Measurements from ENCODE around the gene DNM3. TPM values are rescaled to one million over a fixed set of nuclear protein-coding genes. Genes with fewer than 3 reads are reported as not detected.

Gene DNM3
- total RNA-seq, 1 experiment from 2014 or later, result 0.45 TPM

DNA sequence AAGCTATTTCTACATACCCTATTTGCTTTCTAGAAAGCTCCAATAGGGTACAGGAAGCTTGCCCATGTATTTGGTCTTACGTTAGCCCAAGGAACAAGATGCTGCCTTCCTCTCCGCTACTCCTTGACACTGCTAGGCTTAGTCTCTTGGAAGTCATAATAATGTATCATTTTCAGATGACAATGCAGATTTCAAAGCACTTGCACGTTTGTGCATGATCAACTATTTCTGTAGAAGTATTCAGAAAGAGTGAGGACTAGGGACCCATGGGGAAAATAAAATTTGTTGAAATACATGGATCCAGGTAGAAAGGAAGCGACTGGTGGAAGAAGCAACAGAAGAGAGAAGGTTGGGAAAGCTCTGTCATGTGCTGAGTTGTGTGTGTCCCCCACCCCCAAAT, 367.3 kb downstream of the DNM3 start:
- no peaks in the 10 kb centered on the region for H3K36me3 ChIP-seq (ENCODE audit: insufficient read depth, low read length)
- no peaks in the 10 kb centered on the region for H3K9me3 ChIP-seq (ENCODE audit: low read length)
- H3K4me1 ChIP-seq (ENCODE audit: low read length), result no peaks in the 10 kb centered on the region
- no peak overlapping the region for H3K4me3 ChIP-seq (ENCODE audit: low read length)
- no peaks in the 10 kb centered on the region for H4K20me1 ChIP-seq (ENCODE audit: insufficient read depth, low read depth, low read length)
- no peak overlapping the region for H3K9ac ChIP-seq (ENCODE audit: low read length)
- no peak overlapping the region for H3K4me2 ChIP-seq (ENCODE audit: low read depth, low read length, poor library complexity, severe bottlenecking)
- no peak overlapping the region for H3K27ac ChIP-seq (ENCODE audit: low read length)
- no peaks in the 10 kb centered on the region for H3K9me2 ChIP-seq (replicated peaks; ENCODE audit: insufficient read depth, low read length)
- no peak overlapping the region for H2AFZ ChIP-seq (ENCODE audit: low read length)
- DNase-seq, result no peak
- no peaks in the 10 kb centered on the region for H3K27me3 ChIP-seq (ENCODE audit: low read length)
- no peaks in the 10 kb centered on the region for H3K79me2 ChIP-seq (ENCODE audit: low read length)

DNA sequence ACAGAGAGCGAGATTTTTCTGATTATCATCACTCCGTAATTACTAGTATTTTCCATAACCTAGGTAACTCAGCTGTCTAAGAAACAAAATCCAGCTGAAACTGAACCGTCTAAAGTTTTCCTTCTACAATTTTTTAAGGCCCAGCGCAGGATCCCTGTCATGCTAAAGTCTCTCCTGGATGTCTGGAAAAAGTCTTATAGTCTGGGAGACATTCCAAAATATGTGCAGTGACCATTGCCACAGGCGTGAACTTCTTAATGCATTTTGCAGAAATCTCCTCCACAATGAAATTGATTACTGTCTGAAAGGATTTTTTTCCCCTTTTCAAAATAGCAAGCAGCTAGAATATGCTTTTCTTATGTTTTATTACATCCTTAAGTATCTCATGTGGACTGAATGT, 369.9 kb downstream of the DNM3 start:
- no peaks in the 10 kb centered on the region for H3K9me2 ChIP-seq (replicated peaks; ENCODE audit: insufficient read depth, low read length)
- H3K79me2 ChIP-seq (ENCODE audit: low read length), result no peaks in the 10 kb centered on the region
- H3K4me2 ChIP-seq (ENCODE audit: low read depth, low read length, poor library complexity, severe bottlenecking), result no peak overlapping the region
- H3K27ac ChIP-seq (ENCODE audit: low read length), result no peak overlapping the region
- DNase-seq, result no peak
- H3K4me1 ChIP-seq (ENCODE audit: low read length), result no peaks in the 10 kb centered on the region
- H3K36me3 ChIP-seq (ENCODE audit: insufficient read depth, low read length), result no peaks in the 10 kb centered on the region
- no peaks in the 10 kb centered on the region for H3K27me3 ChIP-seq (ENCODE audit: low read length)
- no peak overlapping the region for H3K9ac ChIP-seq (ENCODE audit: low read length)
- H2AFZ ChIP-seq (ENCODE audit: low read length), result no peak overlapping the region
- no peaks in the 10 kb centered on the region for H3K9me3 ChIP-seq (ENCODE audit: low read length)
- H3K4me3 ChIP-seq (ENCODE audit: low read length), result no peak overlapping the region
- H4K20me1 ChIP-seq (ENCODE audit: insufficient read depth, low read depth, low read length), result no peaks in the 10 kb centered on the region

DNA sequence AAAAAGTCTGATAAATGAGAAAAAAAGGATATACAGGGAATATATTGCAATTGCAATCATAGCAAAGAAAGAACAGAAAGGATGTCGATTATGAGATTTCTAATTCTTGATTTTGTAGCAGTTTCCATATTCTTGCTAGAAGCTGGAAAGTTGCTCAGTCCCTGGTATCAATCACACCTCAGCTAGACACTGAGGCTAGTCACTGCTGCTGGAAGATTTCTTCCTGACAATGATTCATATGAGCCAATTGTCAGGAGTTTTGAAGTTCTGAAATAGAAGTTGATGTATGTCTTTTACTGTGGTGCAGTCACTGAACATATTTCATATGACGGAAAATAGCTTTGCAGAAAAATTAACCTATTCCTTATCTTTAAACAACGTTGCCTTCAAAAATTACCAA, 370.8 kb downstream of the DNM3 start:
- H3K4me3 ChIP-seq (ENCODE audit: low read length), result no peak overlapping the region
- H3K36me3 ChIP-seq (ENCODE audit: insufficient read depth, low read length), result no peaks in the 10 kb centered on the region
- H3K79me2 ChIP-seq (ENCODE audit: low read length), result no peaks in the 10 kb centered on the region
- DNase-seq, result no peak
- H3K4me2 ChIP-seq (ENCODE audit: low read depth, low read length, poor library complexity, severe bottlenecking), result no peak overlapping the region
- no peak overlapping the region for H3K27ac ChIP-seq (ENCODE audit: low read length)
- H3K9ac ChIP-seq (ENCODE audit: low read length), result no peak overlapping the region
- no peaks in the 10 kb centered on the region for H3K4me1 ChIP-seq (ENCODE audit: low read length)
- H3K9me3 ChIP-seq (ENCODE audit: low read length), result no peaks in the 10 kb centered on the region
- no peaks in the 10 kb centered on the region for H3K9me2 ChIP-seq (replicated peaks; ENCODE audit: insufficient read depth, low read length)
- no peaks in the 10 kb centered on the region for H3K27me3 ChIP-seq (ENCODE audit: low read length)
- no peaks in the 10 kb centered on the region for H4K20me1 ChIP-seq (ENCODE audit: insufficient read depth, low read depth, low read length)
- no peak overlapping the region for H2AFZ ChIP-seq (ENCODE audit: low read length)

DNA sequence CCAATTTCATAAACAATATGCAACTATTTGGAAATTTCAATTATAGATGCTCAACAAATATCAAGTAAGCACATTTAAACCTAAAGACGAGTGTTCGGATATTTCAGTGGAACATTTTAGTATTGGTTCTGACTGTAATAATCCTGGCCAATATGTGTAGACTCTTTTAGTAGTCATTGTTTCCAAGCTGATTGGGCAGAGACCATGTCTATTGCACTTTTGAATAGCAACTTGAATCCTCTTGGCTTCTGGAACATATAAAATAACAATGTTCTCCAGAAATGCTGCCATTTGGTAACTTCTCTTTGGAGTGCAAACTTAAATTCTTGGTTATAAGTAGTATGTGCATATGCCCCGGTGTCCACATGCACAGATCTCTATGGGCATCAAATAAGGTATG, 373.7 kb downstream of the DNM3 start:
- Histone ChIP-seq H3K4me3 (ENCODE audit: low read length) (no peak overlapping the region), H3K79me2 (ENCODE audit: low read length) (no peaks in the 10 kb centered on the region), H3K27me3 (ENCODE audit: low read length) (no peaks in the 10 kb centered on the region), H3K9me3 (ENCODE audit: low read length) (no peaks in the 10 kb centered on the region), H2AFZ (ENCODE audit: low read length) (no peak overlapping the region), H3K4me2 (ENCODE audit: low read depth, low read length, poor library complexity, severe bottlenecking) (no peak overlapping the region), H3K27ac (ENCODE audit: low read length) (no peak overlapping the region), H3K9ac (ENCODE audit: low read length) (no peak overlapping the region), H3K36me3 (ENCODE audit: insufficient read depth, low read length) (no peaks in the 10 kb centered on the region), H4K20me1 (ENCODE audit: insufficient read depth, low read depth, low read length) (no peaks in the 10 kb centered on the region), H3K9me2 (replicated peaks; ENCODE audit: insufficient read depth, low read length) (no peaks in the 10 kb centered on the region), H3K4me1 (ENCODE audit: low read length) (no peaks in the 10 kb centered on the region)
- DNase-seq, result no peak

DNA sequence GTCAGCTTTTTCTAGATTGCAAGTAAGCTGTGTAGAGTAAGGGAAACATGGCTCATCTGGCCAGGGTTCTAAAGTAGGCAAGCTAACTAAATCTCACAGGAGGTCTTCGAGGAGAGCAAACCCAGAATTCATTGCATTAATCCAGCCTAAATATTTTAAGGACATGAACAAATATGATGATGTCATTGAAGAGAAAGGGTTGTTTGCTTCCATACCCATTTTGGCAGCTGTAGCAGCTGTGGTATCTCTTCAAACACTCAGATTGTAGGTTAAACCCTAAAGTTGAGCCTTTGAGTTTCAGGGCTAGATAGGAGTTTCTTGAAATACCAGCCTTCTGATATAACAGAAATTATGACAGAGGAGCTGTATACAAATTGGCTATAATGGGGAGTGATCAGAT, 378.7 kb downstream of the DNM3 start:
- Histone ChIP-seq H3K79me2 (ENCODE audit: low read length) (no peaks in the 10 kb centered on the region), H3K4me1 (ENCODE audit: low read length) (no peaks in the 10 kb centered on the region), H2AFZ (ENCODE audit: low read length) (no peak overlapping the region), H3K4me2 (ENCODE audit: low read depth, low read length, poor library complexity, severe bottlenecking) (no peak overlapping the region), H3K27ac (ENCODE audit: low read length) (no peak overlapping the region), H3K9me2 (replicated peaks; ENCODE audit: insufficient read depth, low read length) (no peaks in the 10 kb centered on the region), H4K20me1 (ENCODE audit: insufficient read depth, low read depth, low read length) (no peaks in the 10 kb centered on the region), H3K4me3 (ENCODE audit: low read length) (no peak overlapping the region), H3K9ac (ENCODE audit: low read length) (no peak overlapping the region), H3K9me3 (ENCODE audit: low read length) (no peaks in the 10 kb centered on the region), H3K27me3 (ENCODE audit: low read length) (no peaks in the 10 kb centered on the region), H3K36me3 (ENCODE audit: insufficient read depth, low read length) (no peaks in the 10 kb centered on the region)
- no peak for DNase-seq

DNA sequence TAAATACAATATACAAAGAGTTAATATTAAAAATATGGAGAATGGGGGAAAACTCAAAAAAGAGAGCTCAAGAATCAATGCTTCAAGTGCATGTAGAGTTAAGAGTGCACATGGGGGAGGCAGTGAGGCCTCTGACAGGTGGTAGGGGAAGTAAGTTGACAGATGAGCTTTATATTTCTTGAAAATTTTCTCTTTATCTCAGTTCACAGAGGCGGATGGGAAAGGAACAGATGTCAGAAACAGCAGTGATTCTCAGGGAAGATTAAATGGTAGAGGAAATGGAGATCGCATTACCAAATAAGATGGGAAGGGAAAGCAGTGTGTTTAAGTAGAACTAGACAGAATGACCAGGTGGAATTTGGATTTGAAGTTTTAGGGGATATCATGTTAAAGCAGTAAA, 379.1 kb downstream of the DNM3 start:
- Histone ChIP-seq H3K4me1 (ENCODE audit: low read length) (no peaks in the 10 kb centered on the region), H2AFZ (ENCODE audit: low read length) (no peak overlapping the region), H4K20me1 (ENCODE audit: insufficient read depth, low read depth, low read length) (no peaks in the 10 kb centered on the region), H3K36me3 (ENCODE audit: insufficient read depth, low read length) (no peaks in the 10 kb centered on the region), H3K79me2 (ENCODE audit: low read length) (no peaks in the 10 kb centered on the region), H3K27ac (ENCODE audit: low read length) (no peak overlapping the region), H3K9me2 (replicated peaks; ENCODE audit: insufficient read depth, low read length) (no peaks in the 10 kb centered on the region), H3K9ac (ENCODE audit: low read length) (no peak overlapping the region), H3K9me3 (ENCODE audit: low read length) (no peaks in the 10 kb centered on the region), H3K4me3 (ENCODE audit: low read length) (no peak overlapping the region), H3K27me3 (ENCODE audit: low read length) (no peaks in the 10 kb centered on the region), H3K4me2 (ENCODE audit: low read depth, low read length, poor library complexity, severe bottlenecking) (no peak overlapping the region)
- DNase-seq, result no peak

DNA sequence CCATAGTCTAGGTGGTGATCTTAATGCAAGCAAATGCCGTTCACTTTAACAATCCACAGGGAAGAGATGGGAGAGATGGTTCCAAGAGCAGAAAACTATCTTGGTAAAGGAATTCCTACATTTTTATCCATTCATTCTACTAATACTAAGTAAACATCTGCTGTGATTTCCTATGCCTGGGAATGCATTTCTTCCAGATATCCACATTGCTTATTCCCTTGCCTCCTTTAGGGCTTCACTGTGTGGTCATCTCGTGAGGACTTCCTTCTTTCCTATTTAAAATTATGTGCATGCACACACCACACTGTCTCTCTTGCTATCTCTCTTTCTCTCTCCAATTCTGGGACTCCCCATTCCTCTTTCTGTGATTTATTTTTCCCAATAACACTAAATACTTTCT, 380.1 kb downstream of the DNM3 start:
- Histone ChIP-seq H3K27ac (ENCODE audit: low read length) (no peak overlapping the region), H3K9ac (ENCODE audit: low read length) (no peak overlapping the region), H3K9me3 (ENCODE audit: low read length) (no peaks in the 10 kb centered on the region), H4K20me1 (ENCODE audit: insufficient read depth, low read depth, low read length) (no peaks in the 10 kb centered on the region), H2AFZ (ENCODE audit: low read length) (no peak overlapping the region), H3K27me3 (ENCODE audit: low read length) (no peaks in the 10 kb centered on the region), H3K4me1 (ENCODE audit: low read length) (no peaks in the 10 kb centered on the region), H3K4me3 (ENCODE audit: low read length) (no peak overlapping the region), H3K36me3 (ENCODE audit: insufficient read depth, low read length) (no peaks in the 10 kb centered on the region), H3K9me2 (replicated peaks; ENCODE audit: insufficient read depth, low read length) (no peaks in the 10 kb centered on the region), H3K79me2 (ENCODE audit: low read length) (no peaks in the 10 kb centered on the region), H3K4me2 (ENCODE audit: low read depth, low read length, poor library complexity, severe bottlenecking) (no peak overlapping the region)
- peak; percentile 10 for DNase-seq

DNA sequence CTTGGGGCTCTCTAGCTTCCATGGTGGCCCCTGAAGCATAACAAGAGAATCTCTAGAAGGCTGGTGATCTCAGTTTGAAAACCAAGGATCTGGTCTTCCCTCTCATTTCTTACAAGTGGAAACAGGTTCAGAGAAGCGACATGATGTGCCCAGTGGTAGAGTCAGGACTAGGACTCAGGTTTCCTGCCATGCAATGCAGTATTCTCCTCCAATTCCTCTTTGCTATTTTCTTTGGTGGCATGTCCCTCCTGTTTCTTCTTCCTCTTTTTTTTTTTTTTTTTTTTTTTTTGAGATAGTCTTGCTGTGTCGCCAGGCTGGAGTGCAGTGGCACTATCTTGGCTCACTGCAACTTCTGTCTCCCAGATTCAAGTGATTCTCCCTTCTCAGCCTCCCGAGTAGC, 383.6 kb downstream of the DNM3 start:
- H3K36me3 ChIP-seq (ENCODE audit: insufficient read depth, low read length), result no peaks in the 10 kb centered on the region
- H3K4me2 ChIP-seq (ENCODE audit: low read depth, low read length, poor library complexity, severe bottlenecking), result no peak overlapping the region
- no peaks in the 10 kb centered on the region for H3K9me2 ChIP-seq (replicated peaks; ENCODE audit: insufficient read depth, low read length)
- no peaks in the 10 kb centered on the region for H3K9me3 ChIP-seq (ENCODE audit: low read length)
- H3K4me1 ChIP-seq (ENCODE audit: low read length), result no peaks in the 10 kb centered on the region
- H3K4me3 ChIP-seq (ENCODE audit: low read length), result no peak overlapping the region
- no peak overlapping the region for H2AFZ ChIP-seq (ENCODE audit: low read length)
- H3K27ac ChIP-seq (ENCODE audit: low read length), result no peak overlapping the region
- peak; percentile 27 for DNase-seq
- no peaks in the 10 kb centered on the region for H4K20me1 ChIP-seq (ENCODE audit: insufficient read depth, low read depth, low read length)
- H3K9ac ChIP-seq (ENCODE audit: low read length), result no peak overlapping the region
- H3K27me3 ChIP-seq (ENCODE audit: low read length), result no peaks in the 10 kb centered on the region
- no peaks in the 10 kb centered on the region for H3K79me2 ChIP-seq (ENCODE audit: low read length)

DNA sequence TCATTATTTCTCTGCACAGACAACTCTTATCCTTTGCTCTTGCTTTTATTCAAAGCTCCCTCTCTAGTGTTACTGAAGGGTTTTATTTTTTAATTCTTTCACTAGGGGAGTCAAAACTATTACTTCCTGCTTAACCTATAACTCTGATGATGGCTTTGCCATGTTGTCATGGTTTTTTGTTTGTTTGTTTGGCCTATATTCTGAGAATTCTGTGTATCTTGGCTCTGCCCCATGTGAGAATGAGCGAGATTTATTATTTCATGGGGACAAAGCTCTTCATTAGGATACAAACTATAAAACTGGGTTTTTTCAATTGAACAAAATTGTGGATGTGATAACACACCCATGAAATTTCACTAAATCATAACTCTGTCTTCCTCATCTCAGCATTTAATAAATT, 388.6 kb downstream of the DNM3 start:
- Histone ChIP-seq H3K4me1 (ENCODE audit: low read length) (no peaks in the 10 kb centered on the region), H3K9ac (ENCODE audit: low read length) (no peak overlapping the region), H3K9me3 (ENCODE audit: low read length) (no peaks in the 10 kb centered on the region), H4K20me1 (ENCODE audit: insufficient read depth, low read depth, low read length) (no peaks in the 10 kb centered on the region), H3K4me3 (ENCODE audit: low read length) (no peak overlapping the region), H3K9me2 (replicated peaks; ENCODE audit: insufficient read depth, low read length) (no peaks in the 10 kb centered on the region), H3K27me3 (ENCODE audit: low read length) (no peaks in the 10 kb centered on the region), H3K4me2 (ENCODE audit: low read depth, low read length, poor library complexity, severe bottlenecking) (no peak overlapping the region), H3K79me2 (ENCODE audit: low read length) (no peaks in the 10 kb centered on the region), H2AFZ (ENCODE audit: low read length) (no peak overlapping the region), H3K27ac (ENCODE audit: low read length) (no peak overlapping the region), H3K36me3 (ENCODE audit: insufficient read depth, low read length) (no peaks in the 10 kb centered on the region)
- no peak for DNase-seq
